Measurements from ENCODE around the gene COA3. TPM values are rescaled to one million over a fixed set of nuclear protein-coding genes. Genes with fewer than 3 reads are reported as not detected.

Gene COA3
- total RNA-seq, 1 experiment from 2014 or later: 74.2 TPM

- Histone ChIP-seq H4K5ac (ENCODE audit: insufficient read length, low read depth, low read length) (no peak overlapping the region), H2AK5ac (ENCODE audit: insufficient read length, low read length) (no peak overlapping the region), H2AFZ (ENCODE audit: low read length) (no peak overlapping the region), H2BK12ac (ENCODE audit: insufficient read length, low read depth, low read length) (no peak overlapping the region), H3K9ac (ENCODE audit: extremely low read depth, insufficient read length, low read length) (no peak overlapping the region), H4K20me1 (ENCODE audit: control insufficient read depth, insufficient read depth, insufficient read length) (no peaks in the 10 kb centered on the region), H3K9me3 (ENCODE audit: control insufficient read depth, low read depth, low read length) (no peaks in the 10 kb centered on the region), H3K4me2 (ENCODE audit: insufficient read depth, insufficient read length, low read length) (no peak overlapping the region), H3K4me1 (ENCODE audit: insufficient read depth, low read length) (no peaks in the 10 kb centered on the region), H3K23ac (ENCODE audit: insufficient read length, low read depth, low read length) (no peak overlapping the region), H3K79me1 (ENCODE audit: insufficient read depth, low read depth, low read length, poor library complexity, severe bottlenecking) (no peaks in the 10 kb centered on the region), H3K18ac (ENCODE audit: insufficient read length, low read depth, low read length) (no peak overlapping the region), H3K4ac (ENCODE audit: low read depth, low read length) (no peak overlapping the region), H3K27me3 (ENCODE audit: insufficient read depth, low read length) (no peaks in the 10 kb centered on the region), H3T11ph (ENCODE audit: low read length) (no peak overlapping the region), H2BK15ac (ENCODE audit: low read depth, low read length) (no peak overlapping the region), H4K8ac (replicated peaks; ENCODE audit: insufficient read length, low read depth, low read length) (no peak overlapping the region), H3K56ac (ENCODE audit: insufficient read length, low read depth, low read length) (no peak overlapping the region), H3K27ac (ENCODE audit: insufficient read length, low read depth, low read length) (no peak overlapping the region), H2BK5ac (ENCODE audit: insufficient read length, low read length) (no peak overlapping the region), H4K91ac (ENCODE audit: insufficient read length, low read depth, low read length) (no peak overlapping the region), H2BK120ac (ENCODE audit: low read depth, low read length, poor library complexity, severe bottlenecking) (no peak overlapping the region), H2BK20ac (ENCODE audit: low read depth, low read length, poor library complexity, severe bottlenecking) (no peak overlapping the region), H3K14ac (ENCODE audit: insufficient read depth, low read length) (no peak overlapping the region), H3K23me2 (ENCODE audit: insufficient read length, low read depth, low read length, poor library complexity, severe bottlenecking) (peaks cover under 1% of the 10 kb centered on the region), H3K79me2 (ENCODE audit: insufficient read depth, low read length) (peaks cover under 1% of the 10 kb centered on the region; the same call in 1 of the 2 replicates)
- Mint-ChIP-seq H3K27me3 (ENCODE audit: low read depth) (no peaks in the 10 kb centered on the region), H3K9me3 (no peaks in the 10 kb centered on the region), H3K27ac (no peak overlapping the region), H3K36me3 (ENCODE audit: insufficient read depth in 1 of 3, low read depth in 3 of 3) (peaks cover 25 to 83% (median 65%) of the 10 kb centered on the region in 3 experiments; a peak in 6 of 7 replicates), H3K4me3 (no peak overlapping the region), H3K4me1 (peaks cover 1 to 2% of the 10 kb centered on the region in 2 experiments)
- no peak for DNase-seq
- TF ChIP-seq, protein P1, sequence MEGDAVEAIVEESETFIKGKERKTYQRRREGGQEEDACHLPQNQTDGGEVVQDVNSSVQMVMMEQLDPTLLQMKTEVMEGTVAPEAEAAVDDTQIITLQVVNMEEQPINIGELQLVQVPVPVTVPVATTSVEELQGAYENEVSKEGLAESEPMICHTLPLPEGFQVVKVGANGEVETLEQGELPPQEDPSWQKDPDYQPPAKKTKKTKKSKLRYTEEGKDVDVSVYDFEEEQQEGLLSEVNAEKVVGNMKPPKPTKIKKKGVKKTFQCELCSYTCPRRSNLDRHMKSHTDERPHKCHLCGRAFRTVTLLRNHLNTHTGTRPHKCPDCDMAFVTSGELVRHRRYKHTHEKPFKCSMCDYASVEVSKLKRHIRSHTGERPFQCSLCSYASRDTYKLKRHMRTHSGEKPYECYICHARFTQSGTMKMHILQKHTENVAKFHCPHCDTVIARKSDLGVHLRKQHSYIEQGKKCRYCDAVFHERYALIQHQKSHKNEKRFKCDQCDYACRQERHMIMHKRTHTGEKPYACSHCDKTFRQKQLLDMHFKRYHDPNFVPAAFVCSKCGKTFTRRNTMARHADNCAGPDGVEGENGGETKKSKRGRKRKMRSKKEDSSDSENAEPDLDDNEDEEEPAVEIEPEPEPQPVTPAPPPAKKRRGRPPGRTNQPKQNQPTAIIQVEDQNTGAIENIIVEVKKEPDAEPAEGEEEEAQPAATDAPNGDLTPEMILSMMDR (conservative IDR thresholded peaks at IDR 0.05): no peak
- WGBS (ENCODE audit: extremely low coverage, insufficient read length, low lambda C conversion rate): no CpG with 5 or more reads among the region's 5 CpGs
Measured at GRCh38 chr17:42818379-42818778, 19.9 kb upstream of the COA3 start.

Data from H9 (cell line).